ENCODE results near the gene ACVR2B. TPM values are rescaled to one million over a fixed set of nuclear protein-coding genes. Genes with fewer than 3 reads are reported as not detected.

ACVR2B gene
- total RNA-seq, 1 donor from 2014 or later = 42.8 TPM

DNA sequence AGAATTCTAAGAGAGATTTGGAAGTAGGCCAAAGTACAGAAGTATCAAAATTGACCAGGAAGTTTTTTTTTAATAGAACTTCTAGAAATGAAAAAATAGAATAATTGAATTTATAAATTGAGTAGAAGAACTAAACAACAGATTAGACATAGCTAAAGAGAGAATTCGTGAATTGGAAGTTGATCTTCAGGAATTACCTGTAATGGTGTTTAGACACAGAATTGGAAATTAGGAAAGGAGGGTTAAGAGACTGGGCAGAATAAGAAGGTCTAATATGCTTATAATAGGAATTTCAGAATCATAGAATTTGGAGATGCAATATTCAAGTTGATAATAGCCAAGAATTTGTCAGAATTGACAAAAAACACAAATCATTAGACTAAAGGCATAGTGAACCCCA, 16.2 kb downstream of the ACVR2B start:
- no peak overlapping the region for H3K27ac Mint-ChIP-seq
- H3K36me3 Mint-ChIP-seq = peaks cover 35% of the 10 kb centered on the region
- peaks cover 21% of the 10 kb centered on the region for H3K4me1 Mint-ChIP-seq (ENCODE audit: unreplicated experiment)
- no peaks in the 10 kb centered on the region for H3K27me3 Mint-ChIP-seq
- peaks cover 21% of the 10 kb centered on the region for H3K9me3 Mint-ChIP-seq
- TF ChIP-seq, protein P1, sequence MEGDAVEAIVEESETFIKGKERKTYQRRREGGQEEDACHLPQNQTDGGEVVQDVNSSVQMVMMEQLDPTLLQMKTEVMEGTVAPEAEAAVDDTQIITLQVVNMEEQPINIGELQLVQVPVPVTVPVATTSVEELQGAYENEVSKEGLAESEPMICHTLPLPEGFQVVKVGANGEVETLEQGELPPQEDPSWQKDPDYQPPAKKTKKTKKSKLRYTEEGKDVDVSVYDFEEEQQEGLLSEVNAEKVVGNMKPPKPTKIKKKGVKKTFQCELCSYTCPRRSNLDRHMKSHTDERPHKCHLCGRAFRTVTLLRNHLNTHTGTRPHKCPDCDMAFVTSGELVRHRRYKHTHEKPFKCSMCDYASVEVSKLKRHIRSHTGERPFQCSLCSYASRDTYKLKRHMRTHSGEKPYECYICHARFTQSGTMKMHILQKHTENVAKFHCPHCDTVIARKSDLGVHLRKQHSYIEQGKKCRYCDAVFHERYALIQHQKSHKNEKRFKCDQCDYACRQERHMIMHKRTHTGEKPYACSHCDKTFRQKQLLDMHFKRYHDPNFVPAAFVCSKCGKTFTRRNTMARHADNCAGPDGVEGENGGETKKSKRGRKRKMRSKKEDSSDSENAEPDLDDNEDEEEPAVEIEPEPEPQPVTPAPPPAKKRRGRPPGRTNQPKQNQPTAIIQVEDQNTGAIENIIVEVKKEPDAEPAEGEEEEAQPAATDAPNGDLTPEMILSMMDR (conservative IDR thresholded peaks at IDR 0.05) = no peak
- no peak for DNase-seq (ENCODE audit: extremely low spot score, unreplicated experiment)
- no peak overlapping the region for H3K4me3 Mint-ChIP-seq

DNA sequence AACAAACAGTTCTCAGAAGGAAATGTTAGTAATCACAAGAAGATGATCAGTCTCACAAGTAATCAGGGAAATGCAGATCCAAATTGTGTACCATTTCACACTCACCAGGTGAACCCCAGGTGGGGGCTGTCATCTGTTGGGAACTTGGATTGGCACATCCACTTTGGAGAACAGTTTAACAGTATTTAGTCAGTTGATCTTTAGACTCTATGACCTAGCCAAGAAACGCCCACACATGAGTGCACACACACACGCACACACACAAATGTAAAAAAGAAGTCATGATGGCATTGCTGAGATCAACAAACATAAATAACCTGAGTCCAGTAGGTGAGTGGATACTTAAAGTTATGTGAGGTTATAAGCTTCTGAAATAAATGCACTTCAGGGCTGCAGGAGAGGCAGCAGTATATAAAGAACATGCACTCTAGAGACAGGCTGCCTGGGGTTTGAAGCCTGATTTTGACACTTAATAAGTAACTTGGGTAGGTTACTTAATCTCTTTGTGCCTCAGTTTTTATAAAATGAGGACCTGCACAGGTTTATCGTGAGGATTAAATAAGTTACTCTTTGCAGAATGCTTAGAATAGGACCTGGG, 17.7 kb downstream of the ACVR2B start:
- H3K4me3 Mint-ChIP-seq = no peak overlapping the region
- peaks cover 21% of the 10 kb centered on the region for H3K4me1 Mint-ChIP-seq (ENCODE audit: unreplicated experiment)
- TF ChIP-seq, protein P1 (conservative IDR thresholded peaks at IDR 0.05) = no peak
- no peak overlapping the region for H3K27ac Mint-ChIP-seq
- no peaks in the 10 kb centered on the region for H3K27me3 Mint-ChIP-seq
- H3K36me3 Mint-ChIP-seq = peaks cover 26% of the 10 kb centered on the region
- H3K9me3 Mint-ChIP-seq = peaks cover 11% of the 10 kb centered on the region
- no peak for DNase-seq (ENCODE audit: extremely low spot score, unreplicated experiment)

DNA sequence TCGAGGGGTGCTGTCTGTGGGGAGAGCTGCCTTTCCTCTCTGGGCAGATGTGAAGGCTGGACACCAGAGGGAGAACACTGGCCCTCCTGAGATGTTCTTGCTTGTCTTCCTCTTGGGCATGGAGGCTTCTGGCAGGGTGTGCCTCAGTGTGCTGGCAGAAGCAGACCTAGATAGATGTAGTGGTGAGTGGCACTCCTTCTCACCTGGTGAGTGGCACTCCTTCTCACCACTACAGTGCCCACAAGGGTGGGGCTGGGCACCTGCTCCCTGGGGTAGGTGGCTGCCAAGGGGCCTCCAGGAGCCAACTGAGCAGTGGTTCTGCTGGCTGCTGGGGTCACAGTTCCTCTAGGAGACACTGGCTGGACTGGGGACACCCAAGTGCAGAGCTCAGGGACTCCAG, 18.7 kb downstream of the ACVR2B start:
- Mint-ChIP-seq H3K27me3 (no peaks in the 10 kb centered on the region), H3K9me3 (peaks cover 11% of the 10 kb centered on the region), H3K36me3 (peaks cover 26% of the 10 kb centered on the region), H3K4me3 (no peak overlapping the region), H3K4me1 (ENCODE audit: unreplicated experiment) (peaks cover 21% of the 10 kb centered on the region), H3K27ac (no peak overlapping the region)
- no peak for DNase-seq (ENCODE audit: extremely low spot score, unreplicated experiment)
- TF ChIP-seq, protein P1 (conservative IDR thresholded peaks at IDR 0.05) = no peak

DNA sequence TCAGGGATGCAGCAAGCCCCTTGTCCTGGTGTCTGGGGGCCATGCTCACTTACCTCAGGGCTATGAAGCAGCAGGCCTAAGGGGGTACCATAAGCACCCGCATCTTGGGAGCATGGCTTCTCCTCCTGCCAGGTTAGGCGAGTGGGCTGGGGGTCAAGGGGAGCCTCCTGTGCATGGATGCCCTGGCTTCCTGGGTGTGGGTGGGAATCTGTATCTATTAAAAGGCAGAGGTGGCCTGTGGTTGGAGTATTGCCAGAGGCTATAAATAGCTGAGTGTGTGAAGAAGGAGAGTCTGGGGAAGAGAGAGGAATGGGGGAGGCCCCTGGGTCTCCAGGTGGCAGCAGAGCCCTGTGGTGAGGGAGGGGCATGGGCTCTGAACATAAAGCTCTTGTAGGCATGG, 19.5 kb downstream of the ACVR2B start:
- Mint-ChIP-seq H3K4me3 (peak overlapping the region; percentile 40), H3K27ac (no peak overlapping the region), H3K36me3 (peaks cover 26% of the 10 kb centered on the region), H3K9me3 (peaks cover 11% of the 10 kb centered on the region), H3K27me3 (no peaks in the 10 kb centered on the region), H3K4me1 (ENCODE audit: unreplicated experiment) (peaks cover 21% of the 10 kb centered on the region)
- no peak for DNase-seq (ENCODE audit: extremely low spot score, unreplicated experiment)
- TF ChIP-seq, protein P1 (conservative IDR thresholded peaks at IDR 0.05) = no peak

DNA sequence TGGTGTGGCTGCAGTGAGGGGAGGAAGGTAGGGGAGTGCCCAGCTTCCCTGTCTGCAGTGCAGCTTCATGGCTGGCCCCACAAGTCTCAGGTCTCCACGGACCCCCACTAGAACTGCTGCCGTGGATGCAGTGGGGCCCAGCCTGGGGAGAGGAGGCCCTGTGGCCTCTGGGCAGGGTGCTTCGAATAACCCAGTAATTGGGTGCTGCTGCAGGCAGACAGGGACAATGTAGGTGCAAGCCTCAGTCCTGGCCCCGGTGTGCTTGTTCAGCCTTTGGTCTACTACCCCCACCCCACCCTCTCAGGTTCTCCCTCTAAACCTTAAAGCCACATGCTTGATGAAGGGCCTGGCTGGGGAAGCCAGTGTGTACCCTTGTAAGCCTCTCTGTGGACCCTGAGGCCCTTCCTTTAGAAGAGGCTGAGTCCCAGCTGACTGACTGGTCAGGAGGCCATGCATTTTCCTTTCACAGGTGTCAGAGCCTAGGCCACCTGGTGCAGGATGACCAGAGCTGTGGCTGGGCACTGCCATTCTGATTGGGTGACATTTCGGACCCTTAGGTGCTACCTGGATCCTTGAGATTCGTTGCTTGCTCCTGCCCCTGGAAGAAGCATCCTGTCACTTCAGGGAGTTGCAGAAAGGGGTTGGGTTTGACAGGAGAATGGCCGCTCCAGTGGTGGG, 21.4 kb downstream of the ACVR2B start:
- Mint-ChIP-seq H3K27ac (no peak overlapping the region), H3K36me3 (peaks cover 16% of the 10 kb centered on the region), H3K4me3 (no peak overlapping the region), H3K4me1 (ENCODE audit: unreplicated experiment) (peaks cover 21% of the 10 kb centered on the region), H3K9me3 (peaks cover under 1% of the 10 kb centered on the region), H3K27me3 (no peaks in the 10 kb centered on the region)
- TF ChIP-seq, protein P1 (conservative IDR thresholded peaks at IDR 0.05) = no peak
- no peak for DNase-seq (ENCODE audit: extremely low spot score, unreplicated experiment)

All from type B pancreatic cell (in vitro differentiated cells).